Astrocyte (in vitro differentiated cells and primary cell): ENCODE results near the gene TTLL5. TPM values are rescaled to one million over a fixed set of nuclear protein-coding genes. Genes with fewer than 3 reads are reported as not detected.

Experiments used
- DNase-seq: peaks from one replicate; pipeline ENCODE4 v3.0.0-alpha.2; 2010; ENCODE audit warnings: low read depth
- FAIRE-seq: peaks from 2 replicates; lab custom pipeline; 2011; peaks lifted over from hg19 to GRCh38; lab: Jason Lieb, UNC
- H2AFZ ChIP-seq: 2 replicates; pipeline ENCODE4 v1.6.0; 2012; ENCODE audit warnings: low read depth, low read length, inconsistent platforms
- H3K27ac ChIP-seq: 2 replicates; pipeline ENCODE4 v1.5.1; 2011; ENCODE audit warnings: low read depth, low read length, inconsistent platforms
- H3K27me3 ChIP-seq: 2 replicates; pipeline ENCODE4 v1.6.0; 2011; ENCODE audit warnings: low read length, inconsistent platforms; ENCODE audit not compliant: insufficient read depth
- H3K36me3 ChIP-seq: 2 replicates; pipeline ENCODE4 v1.5.1; 2011; ENCODE audit warnings: low read length, inconsistent platforms; ENCODE audit not compliant: insufficient read depth
- H3K4me1 ChIP-seq: 2 replicates; pipeline ENCODE4 v1.5.1; 2011; ENCODE audit warnings: low read length, inconsistent platforms; ENCODE audit not compliant: insufficient read depth
- H3K4me2 ChIP-seq: 2 replicates; pipeline ENCODE4 v1.6.0; 2012; ENCODE audit warnings: low read length, inconsistent platforms
- H3K4me3 ChIP-seq: 2 replicates; pipeline ENCODE4 v1.5.1; 2011; ENCODE audit warnings: low read depth, mild to moderate bottlenecking, low read length, inconsistent platforms; ENCODE audit not compliant: insufficient read depth
- H3K79me2 ChIP-seq: 2 replicates; pipeline ENCODE4 v1.6.0; 2012; ENCODE audit warnings: mild to moderate bottlenecking, low read length, inconsistent platforms; ENCODE audit not compliant: insufficient read depth
- H3K9ac ChIP-seq: 2 replicates; pipeline ENCODE4 v1.6.0; 2012; ENCODE audit warnings: mild to moderate bottlenecking, low read length, inconsistent platforms
- H3K9me3 ChIP-seq: 2 replicates; pipeline ENCODE4 v1.5.1; 2012; ENCODE audit warnings: low read depth, mild to moderate bottlenecking, low read length, inconsistent platforms; ENCODE audit not compliant: insufficient read depth
- H4K20me1 ChIP-seq: 2 replicates; pipeline ENCODE4 v1.6.0; 2012; ENCODE audit warnings: low read length, inconsistent platforms; ENCODE audit not compliant: insufficient read depth
- H3K27ac Mint-ChIP-seq: one replicate; pipeline ENCODE4 v1.8.0; 2021; ENCODE audit warnings: mild to moderate bottlenecking, mixed read lengths; ENCODE audit not compliant: unreplicated experiment
- H3K27me3 Mint-ChIP-seq: one replicate; pipeline ENCODE4 v1.8.0; 2021; ENCODE audit warnings: low read depth, mixed read lengths; ENCODE audit not compliant: unreplicated experiment
- H3K36me3 Mint-ChIP-seq: one replicate; pipeline ENCODE4 v1.8.0; 2021; ENCODE audit warnings: low read depth, mixed read lengths; ENCODE audit not compliant: unreplicated experiment
- H3K4me1 Mint-ChIP-seq: one replicate; pipeline ENCODE4 v1.8.0; 2021; ENCODE audit warnings: low read depth, mixed read lengths; ENCODE audit not compliant: unreplicated experiment
- H3K4me3 Mint-ChIP-seq: one replicate; pipeline ENCODE4 v1.8.0; 2021; ENCODE audit warnings: mild to moderate bottlenecking, moderate library complexity, mixed read lengths; ENCODE audit not compliant: unreplicated experiment
- H3K9me3 Mint-ChIP-seq: one replicate; pipeline ENCODE4 v1.8.0; 2021; ENCODE audit warnings: mild to moderate bottlenecking, mixed read lengths; ENCODE audit not compliant: unreplicated experiment
- CTCF ChIP-seq: IDR thresholded peaks from 2 replicates; pipeline ENCODE4 v1.5.1; 2011; ENCODE audit warnings: low read depth, mild to moderate bottlenecking, inconsistent platforms, low read length, moderate library complexity; ENCODE audit not compliant: insufficient read depth
- EZH2 ChIP-seq: IDR thresholded peaks from 2 replicates; pipeline ENCODE4 v1.6.1; 2012; ENCODE audit warnings: mild to moderate bottlenecking, low read length, inconsistent platforms; ENCODE audit not compliant: insufficient read depth
- total RNA-seq: library from RNA; stranded (reverse); gene quantifications from 2 replicates; pipeline ENCODE4 v1.2.1, GENCODE V29; 2021

Gene TTLL5
- total RNA-seq, 1 donor from 2014 or later, result 24.0 TPM

- Histone ChIP-seq H3K4me1 (no peaks in the 10 kb centered on the region), H3K27ac (no peak overlapping the region)
- H3K36me3 Mint-ChIP-seq, result peaks cover 37% of the 10 kb centered on the region
Measured at GRCh38 chr14:75960231-75960630, 299.2 kb downstream of the TTLL5 start.

GRCh38 chr14:75961662-75962061, 300.6 kb downstream of the TTLL5 start:
- Mint-ChIP-seq H3K27me3 (no peaks in the 10 kb centered on the region), H3K4me1 (no peaks in the 10 kb centered on the region), H3K36me3 (peaks cover 45% of the 10 kb centered on the region), H3K27ac (no peak overlapping the region), H3K9me3 (no peaks in the 10 kb centered on the region), H3K4me3 (no peak overlapping the region)
- H3K27me3 ChIP-seq, result no peaks in the 10 kb centered on the region
- DNase-seq, result no peak
- TF ChIP-seq EZH2 (no peak), CTCF (no peak)
- no peaks in the 10 kb centered on the region for H3K79me2 ChIP-seq
- H3K4me3 ChIP-seq, result no peak overlapping the region
- H3K9me3 ChIP-seq, result no peaks in the 10 kb centered on the region
- FAIRE-seq, result no peak
- H3K4me2 ChIP-seq, result no peak overlapping the region
- H3K27ac ChIP-seq, result no peak overlapping the region
- no peak overlapping the region for H2AFZ ChIP-seq
- peaks cover 3% of the 10 kb centered on the region for H3K36me3 ChIP-seq
- no peaks in the 10 kb centered on the region for H3K4me1 ChIP-seq
- no peaks in the 10 kb centered on the region for H4K20me1 ChIP-seq
- no peak overlapping the region for H3K9ac ChIP-seq

More at GRCh38 chr14:75960231-75960630, 299.2 kb downstream of the TTLL5 start:
- no peaks in the 10 kb centered on the region for H4K20me1 ChIP-seq
- H3K9me3 ChIP-seq, result no peaks in the 10 kb centered on the region
- no peak overlapping the region for H2AFZ ChIP-seq
- DNase-seq (no peak), FAIRE-seq (no peak)
- H3K4me3 ChIP-seq, result no peak overlapping the region
- H3K27me3 Mint-ChIP-seq, result no peaks in the 10 kb centered on the region
- H3K4me2 ChIP-seq, result no peak overlapping the region
- no peaks in the 10 kb centered on the region for H3K27me3 ChIP-seq
- no peaks in the 10 kb centered on the region for H3K9me3 Mint-ChIP-seq
- no peak overlapping the region for H3K4me3 Mint-ChIP-seq
- TF ChIP-seq EZH2 (no peak), CTCF (no peak)
- H3K79me2 ChIP-seq, result no peaks in the 10 kb centered on the region
- H3K4me1 Mint-ChIP-seq, result no peaks in the 10 kb centered on the region
- H3K9ac ChIP-seq, result no peak overlapping the region
- H3K27ac Mint-ChIP-seq, result no peak overlapping the region
- H3K36me3 ChIP-seq, result peaks cover 3% of the 10 kb centered on the region

GRCh38 chr14:75967866-75968265, 306.8 kb downstream of the TTLL5 start:
- Histone ChIP-seq H2AFZ (no peak overlapping the region), H3K4me1 (no peaks in the 10 kb centered on the region), H3K9ac (no peak overlapping the region), H3K4me2 (no peak overlapping the region), H3K4me3 (no peak overlapping the region), H4K20me1 (no peaks in the 10 kb centered on the region), H3K36me3 (no peaks in the 10 kb centered on the region), H3K27me3 (no peaks in the 10 kb centered on the region), H3K79me2 (no peaks in the 10 kb centered on the region), H3K9me3 (no peaks in the 10 kb centered on the region), H3K27ac (no peak overlapping the region)
- no peak overlapping the region for H3K4me3 Mint-ChIP-seq
- DNase-seq, result no peak
- H3K9me3 Mint-ChIP-seq, result no peaks in the 10 kb centered on the region
- no peak overlapping the region for H3K27ac Mint-ChIP-seq
- H3K27me3 Mint-ChIP-seq, result no peaks in the 10 kb centered on the region
- no peak for FAIRE-seq
- no peak for TF ChIP-seq CTCF
- TF ChIP-seq EZH2, result no peak
- peaks cover 5% of the 10 kb centered on the region for H3K4me1 Mint-ChIP-seq
- H3K36me3 Mint-ChIP-seq, result peaks cover 29% of the 10 kb centered on the region
